Neural cell (in vitro differentiated cells): ENCODE measurements around the gene DCBLD1. TPM values are rescaled to one million over a fixed set of nuclear protein-coding genes. Genes with fewer than 3 reads are reported as not detected.

ENCODE experiments used
- H2AFZ ChIP-seq: fragments of 200-600, 300-800 bp; sonication (generic), shearing (Covaris generic); 2 replicates; pipeline ENCODE4 v1.6.0; 2014; ENCODE audit warnings: low read depth, mild to moderate bottlenecking, antibody characterized with exemption, low read length, moderate library complexity
- H3F3A ChIP-seq: fragments of 200-600 bp; shearing (Covaris generic); 2 replicates; pipeline ENCODE4 v1.6.1; 2016; ENCODE audit warnings: mild to moderate bottlenecking, moderate library complexity, mixed read lengths, antibody characterized with exemption, low read length; ENCODE audit not compliant: insufficient read depth, poor library complexity, severe bottlenecking
- H3K27ac ChIP-seq: fragments of 200-600, 300-800 bp; sonication (generic), shearing (Covaris generic); 2 replicates; pipeline ENCODE4 v1.5.1; 2014; ENCODE audit warnings: mild to moderate bottlenecking, low read length, moderate library complexity
- H3K27me3 ChIP-seq: fragments of 300-800, 200-600 bp; sonication (generic), shearing (Covaris generic); 2 replicates; pipeline ENCODE4 v1.6.0; 2014; ENCODE audit warnings: mild to moderate bottlenecking, low read depth, low read length, moderate library complexity; ENCODE audit not compliant: insufficient read depth
- H3K36me3 ChIP-seq: fragments of 300-800, 200-600 bp; sonication (generic), shearing (Covaris generic); 2 replicates; pipeline ENCODE4 v1.5.1; 2014; ENCODE audit warnings: mild to moderate bottlenecking, antibody characterized with exemption, low read length, moderate library complexity; ENCODE audit not compliant: insufficient read depth
- H3K4me2 ChIP-seq: fragments of 300-800, 200-600 bp; sonication (generic), shearing (Covaris generic); 2 replicates; pipeline ENCODE4 v1.6.0; 2014; ENCODE audit warnings: mild to moderate bottlenecking, low read length
- H3K4me3 ChIP-seq: fragments of 300-800, 200-600 bp; sonication (generic), shearing (Covaris generic); 2 replicates; pipeline ENCODE4 v1.5.1; 2014; ENCODE audit warnings: mild to moderate bottlenecking, low read length, moderate library complexity
- H3K79me2 ChIP-seq: fragments of 200-600 bp; shearing (Covaris generic); replicated peaks from 2 replicates; pipeline ENCODE4 v1.6.0; 2014; ENCODE audit warnings: mild to moderate bottlenecking, low read length, moderate library complexity; ENCODE audit not compliant: insufficient read depth
- H3K9ac ChIP-seq: fragments of 300-800, 200-600 bp; sonication (generic), shearing (Covaris generic); 2 replicates; pipeline ENCODE4 v1.6.1; 2016; ENCODE audit warnings: mild to moderate bottlenecking, low read length, mixed read lengths
- H3K9me2 ChIP-seq: fragments of 200-600 bp; shearing (Covaris generic); 2 replicates; pipeline ENCODE4 v1.6.1; 2016; ENCODE audit warnings: mild to moderate bottlenecking, low read length, mixed read lengths; ENCODE audit not compliant: insufficient read depth
- H3K9me3 ChIP-seq: fragments of 200-600, 300-800 bp; sonication (generic), shearing (Covaris generic); 2 replicates; pipeline ENCODE4 v1.6.1; 2016; ENCODE audit warnings: mild to moderate bottlenecking, mixed run types, low read length, moderate library complexity, mixed read lengths
- H4K20me1 ChIP-seq: fragments of 200-600 bp; shearing (Covaris generic); 2 replicates; pipeline ENCODE4 v1.6.1; 2016; ENCODE audit warnings: mild to moderate bottlenecking, mixed run types; ENCODE audit not compliant: insufficient read depth
- EP300 ChIP-seq: fragments of 450-650 bp; conservative IDR thresholded peaks from 2 replicates; pipeline ENCODE4 v1.6.1; 2014; ENCODE audit warnings: antibody characterized with exemption, mild to moderate bottlenecking, moderate library complexity; ENCODE audit not compliant: poor library complexity, severe bottlenecking
- EZH2 ChIP-seq: fragments of 200-600, 300-800 bp; shearing (Covaris generic), sonication (generic); IDR thresholded peaks from 2 replicates; pipeline ENCODE4 v1.6.1; 2014; ENCODE audit warnings: antibody characterized with exemption, low read length, borderline replicate concordance, mild to moderate bottlenecking; ENCODE audit not compliant: insufficient read depth, poor library complexity, severe bottlenecking
- MXI1 ChIP-seq: fragments of 450-650 bp; conservative IDR thresholded peaks from 2 replicates; pipeline ENCODE4 v1.6.1; 2014; ENCODE audit warnings: antibody characterized with exemption, mild to moderate bottlenecking; ENCODE audit not compliant: poor library complexity, severe bottlenecking
- POLR2AphosphoS5 ChIP-seq: IDR thresholded peaks from 2 replicates; pipeline ENCODE4 v1.6.1; 2012
- RAD21 ChIP-seq: fragments of 450-650 bp; conservative IDR thresholded peaks from 2 replicates; pipeline ENCODE4 v1.6.1; 2014; ENCODE audit warnings: antibody characterized with exemption, mild to moderate bottlenecking, moderate library complexity
- SMC3 ChIP-seq: fragments of 450-650 bp; conservative IDR thresholded peaks from 2 replicates; pipeline ENCODE4 v1.6.1; 2014; ENCODE audit warnings: antibody characterized with exemption, mild to moderate bottlenecking, moderate library complexity; ENCODE audit not compliant: poor library complexity
- TAF1 ChIP-seq: IDR thresholded peaks from 2 replicates; pipeline ENCODE4 v1.6.1; 2012; ENCODE audit warnings: low read depth
- polyA plus RNA-seq: library from polyadenylated mRNA; depleted of rRNA; stranded (reverse); fragments of >200 nt; gene quantifications from 2 replicates; pipeline ENCODE4 v1.2.3, GENCODE V29; 2014
- TF ChIP-seq, protein P1 (sequence below): IDR thresholded peaks from 2 replicates; pipeline ENCODE4 v1.6.1; 2012; ENCODE audit warnings: borderline replicate concordance
- TF ChIP-seq, protein P2 (sequence below): fragments of 450-650 bp; IDR thresholded peaks from 2 replicates; pipeline ENCODE4 v1.5.1; 2014; ENCODE audit warnings: antibody characterized with exemption, mild to moderate bottlenecking, moderate library complexity; ENCODE audit not compliant: poor library complexity, severe bottlenecking

The DCBLD1 gene
- polyA plus RNA-seq, 1 donor from 2014 or later: 11.4 TPM

DNA sequence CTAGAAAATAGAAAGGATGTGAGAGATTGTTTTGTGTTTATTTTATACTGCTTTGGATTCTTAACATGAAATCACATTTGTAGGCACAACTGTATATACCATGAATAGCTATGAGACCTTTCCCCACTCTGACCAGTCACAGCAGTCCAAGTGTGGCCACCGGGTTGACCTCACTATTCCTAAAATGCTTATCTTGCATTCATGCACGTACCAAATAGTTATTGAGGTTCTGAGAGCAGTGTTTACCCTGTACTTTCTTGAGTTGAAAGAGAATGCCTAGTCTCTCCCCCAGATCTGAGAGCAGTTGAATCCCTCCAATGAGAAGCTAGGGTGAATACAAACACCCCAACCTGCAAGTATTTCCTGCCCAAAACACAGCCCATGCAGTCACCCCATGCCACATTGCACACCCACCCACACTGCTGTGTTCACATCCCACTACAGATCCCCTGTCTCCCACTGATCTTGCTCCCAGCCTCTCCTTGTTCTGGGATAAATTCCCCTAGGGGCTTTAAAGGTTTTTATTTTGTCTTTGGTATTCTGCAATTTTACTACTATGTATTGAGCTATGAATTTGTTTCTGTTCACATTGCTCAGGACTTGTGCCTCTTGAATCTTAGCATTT is 68.3 kb downstream of the DCBLD1 start:
- Histone ChIP-seq H3K79me2 (no peaks in the 10 kb centered on the region), H3K4me2 (no peak overlapping the region)

DNA sequence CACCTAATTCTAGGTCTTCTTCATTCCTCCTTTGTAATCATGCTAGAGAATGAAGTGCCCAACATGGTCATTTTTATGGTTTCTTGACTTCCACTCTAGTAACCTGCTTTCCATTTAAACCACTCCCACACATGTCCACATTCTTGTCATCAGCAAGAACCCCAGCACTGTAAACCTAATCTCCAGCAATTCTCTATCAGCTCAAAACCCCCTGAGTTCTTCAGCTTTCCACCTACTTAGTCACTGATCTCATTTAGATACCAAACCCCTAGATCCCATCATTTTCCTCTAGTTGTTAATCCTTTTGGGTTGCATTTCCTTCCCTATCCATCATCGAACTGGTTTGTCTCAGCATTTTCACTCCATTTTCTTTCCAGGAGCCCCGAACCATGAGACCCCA is 70.1 kb downstream of the DCBLD1 start:
- no peak overlapping the region for H3K4me2 ChIP-seq

More for the DNA sequence above, 68.3 kb downstream of the DCBLD1 start:
- TF ChIP-seq RAD21 (no peak), EZH2 (no peak), POLR2AphosphoS5 (no peak), MXI1 (no peak), EP300 (no peak), SMC3 (no peak)
- TF ChIP-seq, protein P1, sequence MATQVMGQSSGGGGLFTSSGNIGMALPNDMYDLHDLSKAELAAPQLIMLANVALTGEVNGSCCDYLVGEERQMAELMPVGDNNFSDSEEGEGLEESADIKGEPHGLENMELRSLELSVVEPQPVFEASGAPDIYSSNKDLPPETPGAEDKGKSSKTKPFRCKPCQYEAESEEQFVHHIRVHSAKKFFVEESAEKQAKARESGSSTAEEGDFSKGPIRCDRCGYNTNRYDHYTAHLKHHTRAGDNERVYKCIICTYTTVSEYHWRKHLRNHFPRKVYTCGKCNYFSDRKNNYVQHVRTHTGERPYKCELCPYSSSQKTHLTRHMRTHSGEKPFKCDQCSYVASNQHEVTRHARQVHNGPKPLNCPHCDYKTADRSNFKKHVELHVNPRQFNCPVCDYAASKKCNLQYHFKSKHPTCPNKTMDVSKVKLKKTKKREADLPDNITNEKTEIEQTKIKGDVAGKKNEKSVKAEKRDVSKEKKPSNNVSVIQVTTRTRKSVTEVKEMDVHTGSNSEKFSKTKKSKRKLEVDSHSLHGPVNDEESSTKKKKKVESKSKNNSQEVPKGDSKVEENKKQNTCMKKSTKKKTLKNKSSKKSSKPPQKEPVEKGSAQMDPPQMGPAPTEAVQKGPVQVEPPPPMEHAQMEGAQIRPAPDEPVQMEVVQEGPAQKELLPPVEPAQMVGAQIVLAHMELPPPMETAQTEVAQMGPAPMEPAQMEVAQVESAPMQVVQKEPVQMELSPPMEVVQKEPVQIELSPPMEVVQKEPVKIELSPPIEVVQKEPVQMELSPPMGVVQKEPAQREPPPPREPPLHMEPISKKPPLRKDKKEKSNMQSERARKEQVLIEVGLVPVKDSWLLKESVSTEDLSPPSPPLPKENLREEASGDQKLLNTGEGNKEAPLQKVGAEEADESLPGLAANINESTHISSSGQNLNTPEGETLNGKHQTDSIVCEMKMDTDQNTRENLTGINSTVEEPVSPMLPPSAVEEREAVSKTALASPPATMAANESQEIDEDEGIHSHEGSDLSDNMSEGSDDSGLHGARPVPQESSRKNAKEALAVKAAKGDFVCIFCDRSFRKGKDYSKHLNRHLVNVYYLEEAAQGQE: no peak
- TF ChIP-seq, protein P2, sequence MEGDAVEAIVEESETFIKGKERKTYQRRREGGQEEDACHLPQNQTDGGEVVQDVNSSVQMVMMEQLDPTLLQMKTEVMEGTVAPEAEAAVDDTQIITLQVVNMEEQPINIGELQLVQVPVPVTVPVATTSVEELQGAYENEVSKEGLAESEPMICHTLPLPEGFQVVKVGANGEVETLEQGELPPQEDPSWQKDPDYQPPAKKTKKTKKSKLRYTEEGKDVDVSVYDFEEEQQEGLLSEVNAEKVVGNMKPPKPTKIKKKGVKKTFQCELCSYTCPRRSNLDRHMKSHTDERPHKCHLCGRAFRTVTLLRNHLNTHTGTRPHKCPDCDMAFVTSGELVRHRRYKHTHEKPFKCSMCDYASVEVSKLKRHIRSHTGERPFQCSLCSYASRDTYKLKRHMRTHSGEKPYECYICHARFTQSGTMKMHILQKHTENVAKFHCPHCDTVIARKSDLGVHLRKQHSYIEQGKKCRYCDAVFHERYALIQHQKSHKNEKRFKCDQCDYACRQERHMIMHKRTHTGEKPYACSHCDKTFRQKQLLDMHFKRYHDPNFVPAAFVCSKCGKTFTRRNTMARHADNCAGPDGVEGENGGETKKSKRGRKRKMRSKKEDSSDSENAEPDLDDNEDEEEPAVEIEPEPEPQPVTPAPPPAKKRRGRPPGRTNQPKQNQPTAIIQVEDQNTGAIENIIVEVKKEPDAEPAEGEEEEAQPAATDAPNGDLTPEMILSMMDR: no peak
- H3F3A ChIP-seq: no peaks in the 10 kb centered on the region
- no peaks in the 10 kb centered on the region for H3K36me3 ChIP-seq
- no peaks in the 10 kb centered on the region for H3K9me2 ChIP-seq
- no peaks in the 10 kb centered on the region for H3K9me3 ChIP-seq
- no peak overlapping the region for H2AFZ ChIP-seq
- H4K20me1 ChIP-seq: no peaks in the 10 kb centered on the region
- H3K27ac ChIP-seq: no peak overlapping the region
- H3K9ac ChIP-seq: no peak overlapping the region
- H3K4me3 ChIP-seq: no peak overlapping the region
- H3K27me3 ChIP-seq: no peaks in the 10 kb centered on the region

More for the DNA sequence above, 70.1 kb downstream of the DCBLD1 start:
- Histone ChIP-seq H4K20me1 (no peaks in the 10 kb centered on the region), H3K4me3 (no peak overlapping the region), H3K36me3 (no peaks in the 10 kb centered on the region), H3K27me3 (no peaks in the 10 kb centered on the region), H3K9ac (no peak overlapping the region), H3K9me3 (no peaks in the 10 kb centered on the region), H3K9me2 (no peaks in the 10 kb centered on the region), H3K79me2 (no peaks in the 10 kb centered on the region), H2AFZ (no peak overlapping the region), H3K27ac (no peak overlapping the region), H3F3A (no peaks in the 10 kb centered on the region)
- no peak for TF ChIP-seq EZH2
- TF ChIP-seq SMC3: no peak
- no peak for TF ChIP-seq TAF1
- TF ChIP-seq RAD21: no peak
- no peak for TF ChIP-seq MXI1
- TF ChIP-seq, protein P1: no peak
- TF ChIP-seq, protein P2: no peak
- TF ChIP-seq POLR2AphosphoS5: no peak
- TF ChIP-seq EP300: no peak
